Pancreas (tissue), 10 donors: ENCODE results near the gene P2RX4. TPM values are rescaled to one million over a fixed set of nuclear protein-coding genes. Genes with fewer than 3 reads are reported as not detected.

Experiments
- ATAC-seq, 4 donors: fragments of 200-7000 bp; cut with Tn5 transposase; one replicate each; pipeline versions ENCODE4 v1.8.0 to v1.9.1; 2020; ENCODE audit warnings: mild to moderate bottlenecking in 4 of 4, moderate library complexity in 4 of 4
- DNase-seq, 6 donors: peaks; one replicate each; pipeline ENCODE4 v3.0.0-alpha.2; 2020
- FAIRE-seq: peaks from 2 replicates; lab custom pipeline; 2012; peaks lifted over from hg19 to GRCh38; lab: Jason Lieb, UNC
- H3K27ac ChIP-seq, 4 donors: fragments of 200-600 bp; sonication (generic); 1 replicate in 3 of 4; 2 replicates in 1 of 4; pipeline versions ENCODE4 v1.5.0 to v1.8.0; 2020
- H3K27me3 ChIP-seq, 4 donors: fragments of 200-600 bp; one replicate each; pipeline ENCODE4 v1.8.0; 2021
- H3K36me3 ChIP-seq, 3 donors: fragments of 200-600 bp; sonication (generic) in 1 of 3; one replicate each; pipeline versions ENCODE4 v1.5.0 to v1.8.0; 2020 to 2021
- H3K4me1 ChIP-seq, 3 donors: fragments of 200-600 bp; one replicate each; pipeline ENCODE4 v1.8.0; 2021
- H3K4me3 ChIP-seq, 4 donors: fragments of 200-600 bp; sonication (generic) in 2 of 4; one replicate each; pipeline versions ENCODE4 v1.5.0 to v1.8.0; 2020 to 2021
- H3K9me3 ChIP-seq, 4 donors: fragments of 200-600 bp; one replicate each; pipeline ENCODE4 v1.8.0; 2021
- WGBS, 2 donors: extraction: QIAGEN DNeasy Blood & Tissue Kit; methylation state at CpG; one replicate each; pipeline ENCODE4 v1.1.7; 2013; 5-methylcytosine and 5-hydroxymethylcytosine counted together
- intact Hi-C, 3 donors: fragments of 100-400 bp; cut with DNase I; formaldehyde crosslinking; loops; one replicate each; pipeline versions ENCODE4 v1.11.1 to v1.14.2; 2022
- polyA plus RNA-seq, 2 donors: library from polyadenylated mRNA; stranded (reverse); fragments of 200-250 nt; gene quantifications; one replicate each; pipeline ENCODE4 v1.2.3, GENCODE V29; 2013
- total RNA-seq, 6 donors: library from RNA; stranded (reverse); fragmentation: NEBNext Ultra II Directional in 4 of 6; extraction: Animal tissue kit (Norgen Biotek cat#: 25700) in 4 of 6; gene quantifications; one replicate each; pipeline versions ENCODE4 v1.2.1 to v1.2.4, GENCODE V29; 2021 to 2023
- TF ChIP-seq, protein P1 (sequence below), 4 donors: fragments of 200-600 bp; sonication (generic) in 3 of 4; IDR thresholded peaks; one replicate each; pipeline versions ENCODE4 v1.5.0 to v1.8.0; 2021; ENCODE audit warnings: antibody characterized with exemption in 4 of 4
- donor health status: healthy with polysubstance abuse.
- donor health status: DM: no; HTN: no; CAD: no; lungs with moderate emphysema.
- donor health status: DM: no; HTN: no; CAD: no.
- donor health status: control.
- donor health status: control.
- donor health status: Bipolar disorder and iron deficiency.
- donor health status: DM: yes; HTN: yes; CAD: no.
- donor health status: DM: no; HTN: no; CAD: no.
- donor health status: DM: no; HTN: no; CAD: no.
- donor health status: DM: yes; HTN: yes; CAD: no.

P2RX4 gene
- total and polyA plus RNA-seq, 8 donors = 27.5 to 60.1 (median 33.1) TPM

- 85 to 89% methylated on average over 7 of the region's 7 CpGs for WGBS, 2 donors
- Histone ChIP-seq H3K4me3 (no peak overlapping the region), H3K9me3 (no peaks in the 10 kb centered on the region), H3K36me3 (no peaks in the 10 kb centered on the region), H3K27ac (no peak overlapping the region), H3K27me3 (no peaks in the 10 kb centered on the region), H3K4me1 (no peaks in the 10 kb centered on the region)
- FAIRE-seq (no peak), ATAC-seq (no peak), DNase-seq (no peak)
- TF ChIP-seq, protein P1, sequence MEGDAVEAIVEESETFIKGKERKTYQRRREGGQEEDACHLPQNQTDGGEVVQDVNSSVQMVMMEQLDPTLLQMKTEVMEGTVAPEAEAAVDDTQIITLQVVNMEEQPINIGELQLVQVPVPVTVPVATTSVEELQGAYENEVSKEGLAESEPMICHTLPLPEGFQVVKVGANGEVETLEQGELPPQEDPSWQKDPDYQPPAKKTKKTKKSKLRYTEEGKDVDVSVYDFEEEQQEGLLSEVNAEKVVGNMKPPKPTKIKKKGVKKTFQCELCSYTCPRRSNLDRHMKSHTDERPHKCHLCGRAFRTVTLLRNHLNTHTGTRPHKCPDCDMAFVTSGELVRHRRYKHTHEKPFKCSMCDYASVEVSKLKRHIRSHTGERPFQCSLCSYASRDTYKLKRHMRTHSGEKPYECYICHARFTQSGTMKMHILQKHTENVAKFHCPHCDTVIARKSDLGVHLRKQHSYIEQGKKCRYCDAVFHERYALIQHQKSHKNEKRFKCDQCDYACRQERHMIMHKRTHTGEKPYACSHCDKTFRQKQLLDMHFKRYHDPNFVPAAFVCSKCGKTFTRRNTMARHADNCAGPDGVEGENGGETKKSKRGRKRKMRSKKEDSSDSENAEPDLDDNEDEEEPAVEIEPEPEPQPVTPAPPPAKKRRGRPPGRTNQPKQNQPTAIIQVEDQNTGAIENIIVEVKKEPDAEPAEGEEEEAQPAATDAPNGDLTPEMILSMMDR (IDR thresholded peaks at IDR 0.05) = no peak
- intact Hi-C loops = no loop called here
Measured at GRCh38 chr12:121187501-121187900, 22.4 kb upstream of the P2RX4 start.

- Histone ChIP-seq H3K27me3 (no peaks in the 10 kb centered on the region), H3K4me3 (no peak overlapping the region), H3K4me1 (no peaks in the 10 kb centered on the region), H3K36me3 (no peaks in the 10 kb centered on the region), H3K27ac (no peak overlapping the region), H3K9me3 (no peaks in the 10 kb centered on the region)
- TF ChIP-seq, protein P1 (IDR thresholded peaks at IDR 0.05) = no peak
- ATAC-seq (no peak), FAIRE-seq (no peak), DNase-seq (no peak)
- intact Hi-C loops = no loop called here
- 94 to 95% methylated on average over 2 of the region's 2 CpGs for WGBS, 2 donors
Measured at GRCh38 chr12:121188227-121188626, 21.7 kb upstream of the P2RX4 start.

GRCh38 chr12:121189131-121189530, 20.8 kb upstream of the P2RX4 start:
- no peaks in the 10 kb centered on the region for H3K36me3 ChIP-seq
- no peak for FAIRE-seq
- no peak for DNase-seq
- TF ChIP-seq, protein P1 (IDR thresholded peaks at IDR 0.05) = no peak
- no peak overlapping the region for H3K4me3 ChIP-seq
- intact Hi-C loops = no loop called here
- H3K27me3 ChIP-seq = no peaks in the 10 kb centered on the region
- H3K9me3 ChIP-seq = no peaks in the 10 kb centered on the region
- no peak for ATAC-seq
- 94% methylated on average over 9 of the region's 9 CpGs for WGBS, 2 donors
- no peaks in the 10 kb centered on the region for H3K4me1 ChIP-seq
- no peak overlapping the region for H3K27ac ChIP-seq

DNA sequence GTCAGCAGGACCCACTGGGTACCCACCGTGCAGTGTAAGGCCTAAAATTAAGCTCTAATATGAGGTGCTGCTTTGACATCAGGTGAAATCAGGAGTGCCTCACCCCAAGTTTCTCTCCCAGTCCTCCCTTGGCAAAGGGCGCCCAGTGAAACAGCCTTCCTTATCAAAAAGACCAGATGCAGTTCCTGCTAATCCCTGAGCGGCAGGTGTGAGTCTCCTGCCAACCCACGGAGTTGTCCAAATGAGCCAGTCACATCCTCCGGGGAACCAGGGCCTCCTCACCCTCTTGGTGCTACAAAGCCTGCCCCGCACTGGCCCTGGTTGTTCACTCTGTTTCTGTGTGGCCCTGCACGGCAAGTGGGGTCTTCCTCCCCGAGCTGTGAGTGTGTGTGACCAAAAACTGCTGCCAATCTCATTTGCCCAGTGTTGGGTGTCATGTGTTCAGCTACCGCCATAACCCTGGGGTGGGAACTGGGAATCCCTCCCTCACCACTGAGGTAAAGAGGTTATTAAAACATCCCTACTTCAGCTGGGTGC, 20.2 kb upstream of the P2RX4 start:
- ATAC-seq = peak in 1 of 4 donors; percentile 10
- WGBS, 2 donors = 84 to 92% methylated on average over 9 of the region's 9 CpGs
- TF ChIP-seq, protein P1 (IDR thresholded peaks at IDR 0.05) = no peak
- no peak for FAIRE-seq
- intact Hi-C loops = no loop called here
- no peak overlapping the region for H3K27ac ChIP-seq
- H3K4me3 ChIP-seq = no peak overlapping the region
- H3K27me3 ChIP-seq = no peaks in the 10 kb centered on the region
- H3K9me3 ChIP-seq = no peaks in the 10 kb centered on the region
- H3K36me3 ChIP-seq = no peaks in the 10 kb centered on the region
- no peaks in the 10 kb centered on the region for H3K4me1 ChIP-seq
- no peak for DNase-seq

DNA sequence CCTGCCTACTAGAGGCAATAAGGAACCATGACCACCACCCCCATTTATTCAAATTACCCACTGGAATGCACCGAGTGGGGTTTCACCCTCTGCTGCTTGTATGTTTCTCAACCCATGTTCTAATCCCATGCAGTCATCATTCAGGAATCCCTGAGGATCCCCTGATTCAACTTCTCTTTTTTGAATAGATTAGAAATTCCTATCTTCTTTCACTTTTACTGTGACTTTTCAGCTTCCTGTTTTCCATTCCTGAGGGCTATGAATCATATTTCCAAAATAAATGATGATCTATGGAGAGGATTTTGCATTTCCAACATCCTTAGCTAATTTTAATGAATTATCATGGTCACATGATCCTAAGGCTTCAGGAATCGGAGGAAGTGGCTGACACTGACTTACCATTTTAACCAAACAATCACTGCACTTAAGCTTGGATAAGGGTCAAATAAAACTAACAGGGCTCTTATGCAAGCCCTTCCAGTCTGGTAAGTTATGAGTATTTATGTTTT, 19.4 kb upstream of the P2RX4 start:
- Histone ChIP-seq H3K4me1 (no peaks in the 10 kb centered on the region), H3K27me3 (no peaks in the 10 kb centered on the region), H3K27ac (peak overlapping the region in 2 of 4 donors; percentile 16 to 37), H3K36me3 (no peaks in the 10 kb centered on the region), H3K9me3 (no peaks in the 10 kb centered on the region), H3K4me3 (no peak overlapping the region)
- 52 to 60% methylated on average over 2 of the region's 2 CpGs for WGBS, 2 donors
- intact Hi-C loops = no loop called here
- FAIRE-seq (no peak), ATAC-seq (peak in 3 of 4 donors; percentile 29 to 80 (median 72)), DNase-seq (no peak)
- TF ChIP-seq, protein P1 (IDR thresholded peaks at IDR 0.05) = no peak
